Measurements from ENCODE around the gene FOCAD. TPM values are rescaled to one million over a fixed set of nuclear protein-coding genes. Genes with fewer than 3 reads are reported as not detected.

The FOCAD gene
- total RNA-seq, 1 donor from 2014 or later: 60.1 TPM

GRCh38 chr9:20790721-20791120, 106.7 kb downstream of the FOCAD start:
- no peaks in the 10 kb centered on the region for H3K27me3 Mint-ChIP-seq (ENCODE audit: low read depth)
- no peak for DNase-seq (ENCODE audit: low read depth, low spot score)
- no peak for TF ChIP-seq CTCF (conservative IDR thresholded peaks at IDR 0.05)
- no peak overlapping the region for H3K27ac Mint-ChIP-seq (ENCODE audit: unreplicated experiment)
- peaks cover 10% of the 10 kb centered on the region for H3K36me3 Mint-ChIP-seq (ENCODE audit: low read depth)
- no peaks in the 10 kb centered on the region for H3K4me1 Mint-ChIP-seq
- H3K4me3 Mint-ChIP-seq: no peak overlapping the region
- no peaks in the 10 kb centered on the region for H3K9me3 Mint-ChIP-seq

- no peak overlapping the region for H3K27ac Mint-ChIP-seq (ENCODE audit: unreplicated experiment)
- H3K4me1 Mint-ChIP-seq: no peaks in the 10 kb centered on the region
- no peak for TF ChIP-seq CTCF (conservative IDR thresholded peaks at IDR 0.05)
- H3K36me3 Mint-ChIP-seq (ENCODE audit: low read depth): peaks cover 14% of the 10 kb centered on the region
- H3K4me3 Mint-ChIP-seq: no peak overlapping the region
- H3K27me3 Mint-ChIP-seq (ENCODE audit: low read depth): no peaks in the 10 kb centered on the region
- H3K9me3 Mint-ChIP-seq: no peaks in the 10 kb centered on the region
- DNase-seq (ENCODE audit: low read depth, low spot score): no peak
Observed at GRCh38 chr9:20791682-20792081, 107.6 kb downstream of the FOCAD start.

GRCh38 chr9:20804489-20805250, 120.6 kb downstream of the FOCAD start:
- Mint-ChIP-seq H3K27ac (ENCODE audit: unreplicated experiment) (no peak overlapping the region), H3K36me3 (ENCODE audit: low read depth) (peaks cover 12% of the 10 kb centered on the region), H3K4me3 (no peak overlapping the region), H3K4me1 (peaks cover 3% of the 10 kb centered on the region), H3K27me3 (ENCODE audit: low read depth) (no peaks in the 10 kb centered on the region), H3K9me3 (no peaks in the 10 kb centered on the region)
- no peak for DNase-seq (ENCODE audit: low read depth, low spot score)
- TF ChIP-seq CTCF (conservative IDR thresholded peaks at IDR 0.05): no peak

- peaks cover 6% of the 10 kb centered on the region for H3K36me3 Mint-ChIP-seq (ENCODE audit: low read depth)
- TF ChIP-seq CTCF (conservative IDR thresholded peaks at IDR 0.05): no peak
- H3K27me3 Mint-ChIP-seq (ENCODE audit: low read depth): no peaks in the 10 kb centered on the region
- no peak overlapping the region for H3K4me3 Mint-ChIP-seq
- H3K9me3 Mint-ChIP-seq: no peaks in the 10 kb centered on the region
- H3K27ac Mint-ChIP-seq (ENCODE audit: unreplicated experiment): no peak overlapping the region
- H3K4me1 Mint-ChIP-seq: peaks cover 3% of the 10 kb centered on the region
- no peak for DNase-seq (ENCODE audit: low read depth, low spot score)
Observed at GRCh38 chr9:20805766-20806165, 121.7 kb downstream of the FOCAD start.

- no peak for DNase-seq (ENCODE audit: low read depth, low spot score)
- no peak overlapping the region for H3K4me3 Mint-ChIP-seq
Observed at GRCh38 chr9:20808002-20808401, 123.9 kb downstream of the FOCAD start.

More at GRCh38 chr9:20808002-20808401, 123.9 kb downstream of the FOCAD start:
- no peak for TF ChIP-seq CTCF (conservative IDR thresholded peaks at IDR 0.05)
- Mint-ChIP-seq H3K27me3 (ENCODE audit: low read depth) (no peaks in the 10 kb centered on the region), H3K36me3 (ENCODE audit: low read depth) (no peaks in the 10 kb centered on the region), H3K27ac (ENCODE audit: unreplicated experiment) (no peak overlapping the region), H3K9me3 (no peaks in the 10 kb centered on the region), H3K4me1 (peaks cover 3% of the 10 kb centered on the region)

All from neural crest cell (in vitro differentiated cells).